Hepatocyte (in vitro differentiated cells): ENCODE results near the gene RNF6.

Source experiments
- EZH2 ChIP-seq: fragments of 200-600 bp; sonication (generic); IDR thresholded peaks from 2 replicates; pipeline ENCODE4 v1.6.1; 2016; ENCODE audit warnings: antibody characterized with exemption, mild to moderate bottlenecking, borderline replicate concordance
- TF ChIP-seq, protein P1 (sequence below): fragments of 200-600 bp; sonication (generic); IDR thresholded peaks from 2 replicates; pipeline ENCODE4 v1.5.1; 2016; ENCODE audit warnings: antibody characterized with exemption, mild to moderate bottlenecking; ENCODE audit not compliant: poor library complexity

- TF ChIP-seq, protein P1, sequence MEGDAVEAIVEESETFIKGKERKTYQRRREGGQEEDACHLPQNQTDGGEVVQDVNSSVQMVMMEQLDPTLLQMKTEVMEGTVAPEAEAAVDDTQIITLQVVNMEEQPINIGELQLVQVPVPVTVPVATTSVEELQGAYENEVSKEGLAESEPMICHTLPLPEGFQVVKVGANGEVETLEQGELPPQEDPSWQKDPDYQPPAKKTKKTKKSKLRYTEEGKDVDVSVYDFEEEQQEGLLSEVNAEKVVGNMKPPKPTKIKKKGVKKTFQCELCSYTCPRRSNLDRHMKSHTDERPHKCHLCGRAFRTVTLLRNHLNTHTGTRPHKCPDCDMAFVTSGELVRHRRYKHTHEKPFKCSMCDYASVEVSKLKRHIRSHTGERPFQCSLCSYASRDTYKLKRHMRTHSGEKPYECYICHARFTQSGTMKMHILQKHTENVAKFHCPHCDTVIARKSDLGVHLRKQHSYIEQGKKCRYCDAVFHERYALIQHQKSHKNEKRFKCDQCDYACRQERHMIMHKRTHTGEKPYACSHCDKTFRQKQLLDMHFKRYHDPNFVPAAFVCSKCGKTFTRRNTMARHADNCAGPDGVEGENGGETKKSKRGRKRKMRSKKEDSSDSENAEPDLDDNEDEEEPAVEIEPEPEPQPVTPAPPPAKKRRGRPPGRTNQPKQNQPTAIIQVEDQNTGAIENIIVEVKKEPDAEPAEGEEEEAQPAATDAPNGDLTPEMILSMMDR, result no peak
- no peak for TF ChIP-seq EZH2
Observed at GRCh38 chr13:26227166-26227971, 5.3 kb upstream of the RNF6 start.
